HG03196 (cell line): ENCODE data around the gene SLC38A9.
"Not testable (repeated sequence)": the region's sequence is repeated elsewhere in the genome, so short reads cannot be mapped to it uniquely, and the experiment has no call there.

Source experiments
- ATAC-seq: cut with Tn5 transposase; IDR thresholded peaks from one replicate; pipeline ENCODE4 v1.9.1; 2021; ENCODE audit not compliant: unreplicated experiment

SLC38A9 gene

GRCh38 chr5:55618318-55618717, 93.8 kb downstream of the SLC38A9 start:
- ATAC-seq, result no peak

GRCh38 chr5:55613112-55613868, 98.8 kb downstream of the SLC38A9 start:
- ATAC-seq, result no peak

- no peak for ATAC-seq
These were observed 101.6 kb downstream of the SLC38A9 start for GRCh38 chr5:55610542-55610941.

- ATAC-seq, result no peak
These were observed 102.7 kb downstream of the SLC38A9 start for GRCh38 chr5:55609413-55609812.

GRCh38 chr5:55608595-55609349, 103.4 kb downstream of the SLC38A9 start:
- no peak for ATAC-seq

GRCh38 chr5:55607309-55607708, 104.8 kb downstream of the SLC38A9 start:
- ATAC-seq, result not testable (repeated sequence)

GRCh38 chr5:55604611-55605067, 107.5 kb downstream of the SLC38A9 start:
- no peak for ATAC-seq

GRCh38 chr5:55603922-55604321, 108.2 kb downstream of the SLC38A9 start:
- no peak for ATAC-seq

GRCh38 chr5:55601628-55602027, 110.5 kb downstream of the SLC38A9 start:
- no peak for ATAC-seq

- ATAC-seq, result no peak
These were observed 110.9 kb downstream of the SLC38A9 start for GRCh38 chr5:55601204-55601618.

GRCh38 chr5:55600497-55601203, 111.5 kb downstream of the SLC38A9 start:
- ATAC-seq, result no peak

GRCh38 chr5:55600086-55600485, 112.0 kb downstream of the SLC38A9 start:
- ATAC-seq, result no peak

- ATAC-seq, result no peak
These were observed 112.7 kb downstream of the SLC38A9 start for GRCh38 chr5:55599148-55600050.

- ATAC-seq, result no peak
These were observed 114.8 kb downstream of the SLC38A9 start for GRCh38 chr5:55597014-55597981.

GRCh38 chr5:55594671-55595070, 117.5 kb downstream of the SLC38A9 start:
- ATAC-seq, result no peak

- no peak for ATAC-seq
These were observed 119.0 kb downstream of the SLC38A9 start for GRCh38 chr5:55593115-55593472.

- no peak for ATAC-seq
These were observed 119.6 kb downstream of the SLC38A9 start for GRCh38 chr5:55592388-55593114.

- no peak for ATAC-seq
These were observed 120.4 kb downstream of the SLC38A9 start for GRCh38 chr5:55591686-55592085.

GRCh38 chr5:55585206-55585610, 126.9 kb downstream of the SLC38A9 start:
- no peak for ATAC-seq
